ENCODE results near the gene CCNG1. TPM values are rescaled to one million over a fixed set of nuclear protein-coding genes. Genes with fewer than 3 reads are reported as not detected.

The CCNG1 gene
- total RNA-seq, 4 donors from 2014 or later: 83.5 to 210 (median 141) TPM

DNA sequence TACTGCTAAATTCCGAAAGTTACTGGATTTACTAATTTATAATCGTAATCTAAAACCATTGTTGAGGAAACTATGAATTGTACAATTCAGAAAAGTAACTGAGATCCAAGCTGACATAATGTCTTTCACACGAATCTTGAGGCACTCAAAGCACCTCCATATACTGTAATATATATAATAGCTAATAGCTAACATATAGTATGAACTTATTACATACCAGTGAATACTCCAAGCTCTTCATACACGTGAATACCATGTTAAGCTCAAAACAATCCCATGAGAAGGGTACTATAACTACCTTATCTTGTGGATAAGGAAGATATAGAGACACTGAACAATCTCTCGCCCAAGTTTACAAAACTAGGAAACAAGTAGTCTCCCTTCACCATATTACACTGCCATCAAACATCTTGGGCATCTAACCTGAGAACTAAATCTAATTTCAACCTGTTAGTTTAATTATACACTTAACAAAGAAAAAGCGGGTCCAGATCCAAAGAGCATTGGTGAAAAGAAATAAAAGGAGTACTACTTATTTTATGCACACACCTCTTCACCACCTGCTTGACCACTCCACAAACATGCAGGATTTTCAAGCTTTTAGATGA, 21.5 kb downstream of the CCNG1 start:
- DNase-seq: no peak
- no peaks in the 10 kb centered on the region for H3K9me3 ChIP-seq
- no peaks in the 10 kb centered on the region for H3K36me3 ChIP-seq
- TF ChIP-seq, protein P1, sequence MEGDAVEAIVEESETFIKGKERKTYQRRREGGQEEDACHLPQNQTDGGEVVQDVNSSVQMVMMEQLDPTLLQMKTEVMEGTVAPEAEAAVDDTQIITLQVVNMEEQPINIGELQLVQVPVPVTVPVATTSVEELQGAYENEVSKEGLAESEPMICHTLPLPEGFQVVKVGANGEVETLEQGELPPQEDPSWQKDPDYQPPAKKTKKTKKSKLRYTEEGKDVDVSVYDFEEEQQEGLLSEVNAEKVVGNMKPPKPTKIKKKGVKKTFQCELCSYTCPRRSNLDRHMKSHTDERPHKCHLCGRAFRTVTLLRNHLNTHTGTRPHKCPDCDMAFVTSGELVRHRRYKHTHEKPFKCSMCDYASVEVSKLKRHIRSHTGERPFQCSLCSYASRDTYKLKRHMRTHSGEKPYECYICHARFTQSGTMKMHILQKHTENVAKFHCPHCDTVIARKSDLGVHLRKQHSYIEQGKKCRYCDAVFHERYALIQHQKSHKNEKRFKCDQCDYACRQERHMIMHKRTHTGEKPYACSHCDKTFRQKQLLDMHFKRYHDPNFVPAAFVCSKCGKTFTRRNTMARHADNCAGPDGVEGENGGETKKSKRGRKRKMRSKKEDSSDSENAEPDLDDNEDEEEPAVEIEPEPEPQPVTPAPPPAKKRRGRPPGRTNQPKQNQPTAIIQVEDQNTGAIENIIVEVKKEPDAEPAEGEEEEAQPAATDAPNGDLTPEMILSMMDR (IDR thresholded peaks at IDR 0.05): no peak
- no peak for TF ChIP-seq POLR2A (IDR thresholded peaks at IDR 0.05)
- peak overlapping the region; percentile 97 to 98 for H3K27ac ChIP-seq
- H3K4me3 ChIP-seq: peak overlapping the region; percentile 68 to 92
- H3K4me1 ChIP-seq: peaks cover 7 to 9% of the 10 kb centered on the region in 2 donors
- intact Hi-C loops (cut with DNase I; ENCODE audit: low total_unique reads): no loop called here
- H3K27me3 ChIP-seq: no peaks in the 10 kb centered on the region

DNA sequence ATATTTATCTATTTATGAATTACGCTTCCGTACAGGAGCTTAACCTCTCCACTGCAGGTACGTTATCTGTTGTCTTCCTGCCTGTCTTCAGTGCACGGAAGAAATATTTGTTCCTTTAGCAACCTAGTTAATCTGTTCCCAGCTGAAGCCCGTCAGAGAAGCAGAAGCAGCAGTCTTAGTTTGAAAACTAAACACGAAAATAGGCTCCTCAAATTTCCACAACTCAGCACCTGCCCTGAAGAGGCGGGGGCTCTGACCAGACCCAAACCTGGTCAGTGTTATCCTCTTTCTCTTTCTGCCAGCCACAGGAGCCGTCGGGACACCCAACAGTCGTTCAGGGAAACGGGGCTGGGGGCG, 22.0 kb downstream of the CCNG1 start:
- TF ChIP-seq POLR2A (IDR thresholded peaks at IDR 0.05): no peak
- TF ChIP-seq, protein P1 (IDR thresholded peaks at IDR 0.05): no peak
- no peak for DNase-seq
- intact Hi-C loops (cut with DNase I; ENCODE audit: low total_unique reads): no loop called here

DNA sequence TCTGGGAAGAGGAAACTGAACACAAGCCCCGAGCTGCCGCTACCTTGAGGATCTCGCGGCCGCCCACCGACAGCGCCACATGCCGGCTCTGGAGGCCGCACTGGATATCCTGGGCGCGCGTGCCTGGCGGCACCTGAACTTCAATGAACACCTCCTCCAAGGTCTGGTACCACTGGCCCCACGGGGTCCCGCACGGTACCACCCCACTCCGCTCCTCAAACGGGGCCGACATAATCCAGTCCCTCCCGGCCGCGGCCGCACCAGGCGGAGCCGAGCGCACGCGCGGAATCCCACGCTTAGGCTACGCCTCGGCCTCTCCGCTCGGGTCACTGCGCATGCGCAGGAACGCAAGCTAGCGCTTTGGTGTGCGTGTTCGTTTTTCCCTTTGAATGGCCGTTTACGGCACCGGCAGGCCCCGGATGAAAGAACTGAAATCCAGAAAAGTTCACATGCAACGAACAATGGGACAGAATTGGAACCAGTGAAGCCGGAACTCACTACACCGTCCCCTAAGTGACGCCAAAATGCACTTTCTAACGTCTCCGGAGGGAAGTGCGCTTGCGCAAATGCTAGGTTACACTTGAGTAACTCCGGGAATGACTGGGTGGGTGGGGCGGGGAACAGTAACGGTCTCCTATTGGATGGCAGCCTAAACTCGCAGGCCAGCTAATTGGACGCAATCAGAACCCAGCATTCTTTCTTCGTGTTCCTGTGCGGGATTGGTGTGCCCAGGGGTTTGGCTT, 22.6 kb downstream of the CCNG1 start, which contains the start of gene NUDCD2:
Gene NUDCD2, minus strand, starts transcription at position 284 of the 743 bp plus-strand sequence. Its CDS starts 52 bp downstream, at position 232.
- H3K4me3 ChIP-seq: peak within 1 kb of the TSS; percentile 68 to 92
- TF ChIP-seq, protein P1 (IDR thresholded peaks at IDR 0.05): peak; percentile 25 to 50 (median 37)
- peak; percentile 66 to 83 for TF ChIP-seq POLR2A (IDR thresholded peaks at IDR 0.05)
- H3K36me3 ChIP-seq: no peaks in the 10 kb centered on the region
- H3K27ac ChIP-seq: peak within 1 kb of the TSS; percentile 97 to 98
- H3K9me3 ChIP-seq: no peaks in the 10 kb centered on the region
- peaks cover 7 to 9% of the 10 kb centered on the region in 2 donors for H3K4me1 ChIP-seq
- peak; percentile 94 to 96 for DNase-seq
- intact Hi-C loops (cut with DNase I; ENCODE audit: low total_unique reads): no loop called here
- H3K27me3 ChIP-seq: no peaks in the 10 kb centered on the region

More for the DNA sequence above, 22.0 kb downstream of the CCNG1 start:
- peak overlapping the region; percentile 68 to 92 for H3K4me3 ChIP-seq
- peaks cover 7 to 9% of the 10 kb centered on the region in 2 donors for H3K4me1 ChIP-seq
- no peaks in the 10 kb centered on the region for H3K27me3 ChIP-seq
- H3K9me3 ChIP-seq: no peaks in the 10 kb centered on the region
- H3K36me3 ChIP-seq: no peaks in the 10 kb centered on the region
- peak overlapping the region; percentile 97 to 98 for H3K27ac ChIP-seq

DNA sequence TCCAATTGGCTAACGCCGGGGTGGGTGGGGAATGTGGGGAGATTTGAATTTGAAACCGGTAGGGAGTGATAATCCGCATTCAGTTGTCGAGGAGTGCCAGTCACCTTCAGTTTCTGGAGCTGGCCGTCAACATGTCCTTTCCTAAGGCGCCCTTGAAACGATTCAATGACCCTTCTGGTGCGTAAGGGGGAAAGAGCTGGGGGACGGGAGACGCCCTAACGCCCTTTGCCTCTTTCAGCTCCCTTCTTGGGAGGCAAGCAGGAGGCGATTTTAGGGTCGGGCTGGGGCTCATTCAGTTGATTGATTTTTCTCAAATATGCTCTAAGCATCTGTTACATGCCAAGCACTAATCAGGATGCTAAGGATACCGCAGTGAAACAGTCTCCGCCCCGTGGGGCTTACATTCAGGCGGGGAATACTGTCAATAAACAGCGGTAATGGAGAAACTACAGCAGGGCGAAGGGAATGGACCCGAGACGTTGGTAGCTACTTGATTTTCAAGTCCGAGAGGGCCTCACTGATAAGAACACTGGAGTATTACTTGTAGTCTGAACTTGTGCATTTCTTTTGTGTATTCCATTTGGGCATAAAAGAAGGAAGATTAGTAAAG, 23.3 kb downstream of the CCNG1 start, which contains the start of gene HMMR:
Gene HMMR, plus strand, starts transcription at position 71 of the 610 bp plus-strand sequence. Its CDS starts 61 bp downstream, at position 132.
- DNase-seq: no peak
- peak within 1 kb of the TSS; percentile 97 to 98 for H3K27ac ChIP-seq
- intact Hi-C loops (cut with DNase I; ENCODE audit: low total_unique reads): no loop called here
- TF ChIP-seq, protein P1 (IDR thresholded peaks at IDR 0.05): no peak
- TF ChIP-seq POLR2A (IDR thresholded peaks at IDR 0.05): no peak
- peak within 1 kb of the TSS; percentile 68 to 92 for H3K4me3 ChIP-seq
- no peaks in the 10 kb centered on the region for H3K9me3 ChIP-seq
- H3K27me3 ChIP-seq: no peaks in the 10 kb centered on the region
- H3K36me3 ChIP-seq: no peaks in the 10 kb centered on the region
- H3K4me1 ChIP-seq: peaks cover 7 to 9% of the 10 kb centered on the region in 2 donors
